Right lobe of liver (tissue), 4 donors: ENCODE data around the gene SMC5.

Experiments
- CTCF ChIP-seq, 4 donors: fragments of 200-600 bp in 3 of 4; fragments of 450-650 bp in 1 of 4; IDR thresholded peaks; one replicate each; pipeline versions ENCODE4 v1.5.1 to v1.8.0; 2016 to 2022; ENCODE audit warnings: antibody characterized with exemption in 4 of 4, mild to moderate bottlenecking in 2 of 4
- POLR2A ChIP-seq: fragments of 450-650 bp; IDR thresholded peaks from one replicate; pipeline ENCODE4 v1.6.1; 2017; ENCODE audit warnings: antibody characterized with exemption, mild to moderate bottlenecking
- donor health status: DM: no; HTN: no; CAD: no.
- donor health status: DM: no; HTN: no; CAD: no.
- donor health status: DM: no; HTN: yes; CAD: no.

- no peak for TF ChIP-seq CTCF (IDR thresholded peaks at IDR 0.05)
- no peak for TF ChIP-seq POLR2A
Observed at GRCh38 chr9:70285246-70285645, 26.5 kb downstream of the SMC5 start.
